Panc1 (cell line): ENCODE measurements around the gene BBS9. TPM values are rescaled to one million over a fixed set of nuclear protein-coding genes. Genes with fewer than 3 reads are reported as not detected.

ENCODE experiments used
- ATAC-seq: fragments of 200-7000 bp; cut with Tn5 transposase; 2 replicates; pipeline ENCODE4 v1.9.1; 2020; ENCODE audit warnings: mild to moderate bottlenecking, moderate library complexity
- BruUV-seq: library from RNA; stranded (reverse); fragments of 400-500 nt; replicated peaks from 2 replicates; lab custom pipeline; 2021; lab: Mats Ljungman, UMichigan
- CTCF ChIA-PET: fragments of 300-600 bp; sonication (Branson Sonifier 250); formaldehyde crosslinking; loops from one replicate; lab custom pipeline; 2022; ENCODE audit warnings: antibody characterized with exemption; lab: Charles Lee
- POLR2A ChIA-PET: fragments of 300-600 bp; sonication (Branson Sonifier 250); formaldehyde crosslinking; loops from one replicate; lab custom pipeline; 2022; ENCODE audit warnings: antibody characterized with exemption; lab: Charles Lee
- DNase-seq: peaks from one replicate; pipeline ENCODE4 v3.0.0-alpha.2; 2010; ENCODE audit warnings: low read depth, low spot score
- H3K27ac ChIP-seq: 2 replicates; pipeline ENCODE4 v1.5.1; 2011; ENCODE audit warnings: mild to moderate bottlenecking, low read length, inconsistent platforms
- H3K27me3 ChIP-seq: fragments of 200-500 bp; sonication (Bioruptor generic); 2 replicates; pipeline ENCODE4 v1.6.0; 2014; ENCODE audit warnings: low read length, inconsistent platforms; ENCODE audit not compliant: control insufficient read depth, insufficient read depth
- H3K36me3 ChIP-seq: fragments of 200-500 bp; sonication (Bioruptor generic); 2 replicates; pipeline ENCODE4 v1.5.1; 2014; ENCODE audit warnings: inconsistent platforms, mild to moderate bottlenecking, low read length, moderate library complexity; ENCODE audit not compliant: control insufficient read depth, insufficient read depth
- H3K4me1 ChIP-seq: 2 replicates; pipeline ENCODE4 v1.5.1; 2011; ENCODE audit warnings: inconsistent platforms, mild to moderate bottlenecking, low read length, moderate library complexity; ENCODE audit not compliant: control insufficient read depth, insufficient read depth
- H3K4me3 ChIP-seq, 2 experiments: 2 replicates each; pipeline ENCODE4 v1.5.1; 2011 to 2012; ENCODE audit warnings: low read depth in 2 of 2, low read length in 2 of 2, mild to moderate bottlenecking in 2 of 2, inconsistent platforms in 1 of 2, moderate library complexity in 1 of 2
- H3K9me3 ChIP-seq: fragments of 200-500 bp; sonication (Bioruptor generic); 2 replicates; pipeline ENCODE4 v1.5.1; 2014; ENCODE audit warnings: low read depth, mild to moderate bottlenecking, inconsistent platforms, low read length, moderate library complexity; ENCODE audit not compliant: control insufficient read depth, insufficient read depth
- CTCF ChIP-seq: fragments of 450-650 bp; IDR thresholded peaks from 2 replicates; pipeline ENCODE4 v1.5.1; 2017; ENCODE audit warnings: mild to moderate bottlenecking
- POLR2AphosphoS5 ChIP-seq: IDR thresholded peaks from 2 replicates; pipeline ENCODE4 v1.6.1; 2012; ENCODE audit warnings: mild to moderate bottlenecking, low read depth, low read length, moderate library complexity
- REST ChIP-seq, 2 experiments: IDR thresholded peaks; 2 replicates each; pipeline ENCODE4 v1.6.1; 2011 to 2012; ENCODE audit warnings: low read depth in 2 of 2, control low read depth in 1 of 2, low read length in 1 of 2, mild to moderate bottlenecking in 1 of 2, moderate library complexity in 1 of 2; ENCODE audit not compliant: insufficient read depth in 1 of 2
- SIN3A ChIP-seq: IDR thresholded peaks from 2 replicates; pipeline ENCODE4 v1.6.1; 2012; ENCODE audit warnings: low read depth, mild to moderate bottlenecking, low read length, moderate library complexity, borderline replicate concordance; ENCODE audit not compliant: insufficient read depth
- TCF7L2 ChIP-seq: IDR thresholded peaks from 2 replicates; pipeline ENCODE4 v1.6.1; 2011; ENCODE audit warnings: mild to moderate bottlenecking, low read depth, low read length, inconsistent platforms
- in situ Hi-C: cut with HindIII; loops from 2 replicates; pipeline ENCODE4 v1.10.0; 2016; ENCODE audit warnings: low sequenced_read_pairs, low pct_unique_long_range_greater_than_20kb
- intact Hi-C: fragments of 100-400 bp; cut with micrococcal nuclease; formaldehyde crosslinking; loops from one replicate; pipeline ENCODE4 v1.10.0; 2022; ENCODE audit not compliant: unreplicated experiment
- total RNA-seq: library from RNA; stranded (reverse); gene quantifications from one replicate; pipeline ENCODE4 v1.2.1, GENCODE V29; 2021; ENCODE audit not compliant: unreplicated experiment

Gene BBS9
- total RNA-seq, 1 experiment from 2014 or later = 6.9 TPM

GRCh38 chr7:33273356-33273755, 144.0 kb downstream of the BBS9 start:
- intact Hi-C loops = no loop called here
- H3K4me3 ChIP-seq = no peak overlapping the region
- ChIA-PET CTCF (no interaction called here), POLR2A (no interaction called here)
- H3K36me3 ChIP-seq = no peaks in the 10 kb centered on the region
- DNase-seq (no peak), ATAC-seq (no peak)
- H3K9me3 ChIP-seq = no peaks in the 10 kb centered on the region
- no peak for TF ChIP-seq CTCF
- no peak for TF ChIP-seq TCF7L2
- TF ChIP-seq REST (IDR thresholded peaks at IDR 0.05; ENCODE audit: insufficient read depth in 1 of 2, low read depth in 2 of 2, low read length in 1 of 2) = no peak
- no peak for TF ChIP-seq POLR2AphosphoS5
- TF ChIP-seq SIN3A = no peak
- H3K27ac ChIP-seq = no peak overlapping the region
- in situ Hi-C loops = no loop called here
- H3K27me3 ChIP-seq = no peaks in the 10 kb centered on the region
- H3K4me1 ChIP-seq = no peaks in the 10 kb centered on the region
- BruUV-seq = no TSS peak

- H3K4me1 ChIP-seq = no peaks in the 10 kb centered on the region
These were observed 147.0 kb downstream of the BBS9 start for GRCh38 chr7:33276325-33276724.

More at GRCh38 chr7:33276325-33276724, 147.0 kb downstream of the BBS9 start:
- H3K9me3 ChIP-seq = no peaks in the 10 kb centered on the region; the same call in 1 of the 2 replicates
- TF ChIP-seq CTCF (no peak), REST (IDR thresholded peaks at IDR 0.05; ENCODE audit: insufficient read depth in 1 of 2, low read depth in 2 of 2, low read length in 1 of 2) (no peak), TCF7L2 (no peak), SIN3A (no peak), POLR2AphosphoS5 (no peak)
- no peak overlapping the region for H3K4me3 ChIP-seq
- in situ Hi-C loops = no loop called here
- no peaks in the 10 kb centered on the region for H3K27me3 ChIP-seq
- ATAC-seq (no peak), DNase-seq (no peak)
- ChIA-PET CTCF (no interaction called here), POLR2A (no interaction called here)
- intact Hi-C loops = no loop called here
- H3K27ac ChIP-seq = no peak overlapping the region
- BruUV-seq = no TSS peak
- H3K36me3 ChIP-seq = no peaks in the 10 kb centered on the region
